Astrocyte of the cerebellum (primary cell): ENCODE data around the gene LRRC8C.
"Not testable (repeated sequence)": the region's sequence is repeated elsewhere in the genome, so short reads cannot be mapped to it uniquely, and the experiment has no call there.

Experiments used
- DNase-seq: peaks from one replicate; pipeline ENCODE4 v3.0.0-alpha.2; 2011; ENCODE audit warnings: low read depth
- H3K4me3 ChIP-seq: 2 replicates; pipeline ENCODE4 v1.5.1; 2011; ENCODE audit warnings: mild to moderate bottlenecking, low read depth, low read length, moderate library complexity
- CTCF ChIP-seq: IDR thresholded peaks from 2 replicates; pipeline ENCODE4 v1.5.1; 2012; ENCODE audit warnings: low read length, low read depth, moderate library complexity, mild to moderate bottlenecking; ENCODE audit errors: missing control alignments
- in situ Hi-C: cut with HindIII; loops from 2 replicates; pipeline ENCODE4 v1.10.0; 2017; ENCODE audit warnings: low sequenced_read_pairs

Gene LRRC8C

GRCh38 chr1:89702520-89703045, 69.7 kb downstream of the LRRC8C start:
- no peak for TF ChIP-seq CTCF
- no peak overlapping the region for H3K4me3 ChIP-seq
- in situ Hi-C loops = no loop called here
- no peak for DNase-seq

GRCh38 chr1:89703469-89703868, 70.5 kb downstream of the LRRC8C start:
- no peak for DNase-seq
- in situ Hi-C loops = no loop called here
- no peak for TF ChIP-seq CTCF
- no peak overlapping the region for H3K4me3 ChIP-seq

GRCh38 chr1:89704014-89704413, 71.1 kb downstream of the LRRC8C start:
- no peak overlapping the region for H3K4me3 ChIP-seq
- in situ Hi-C loops = no loop called here
- TF ChIP-seq CTCF = no peak
- DNase-seq = no peak

- DNase-seq = not testable (repeated sequence)
These were observed 72.0 kb downstream of the LRRC8C start for GRCh38 chr1:89704885-89705284.

GRCh38 chr1:89705901-89706699, 73.2 kb downstream of the LRRC8C start:
- TF ChIP-seq CTCF = no peak
- no peak overlapping the region for H3K4me3 ChIP-seq
- no peak for DNase-seq
- in situ Hi-C loops = no loop called here

More at GRCh38 chr1:89704885-89705284, 72.0 kb downstream of the LRRC8C start:
- in situ Hi-C loops, H3K4me3 ChIP-seq: not testable (repeated sequence)

GRCh38 chr1:89706700-89707012, 73.7 kb downstream of the LRRC8C start:
- TF ChIP-seq CTCF = no peak
- H3K4me3 ChIP-seq = no peak overlapping the region
- no peak for DNase-seq
- in situ Hi-C loops = no loop called here

GRCh38 chr1:89708751-89709375, 75.9 kb downstream of the LRRC8C start:
- DNase-seq = peak; percentile 58
- in situ Hi-C loops = no loop called here
- peak; percentile 23 for TF ChIP-seq CTCF
- no peak overlapping the region for H3K4me3 ChIP-seq
